ENCODE results near the gene FLT4. TPM values are rescaled to one million over a fixed set of nuclear protein-coding genes. Genes with fewer than 3 reads are reported as not detected.

FLT4 gene
- total and polyA plus RNA-seq, 5 donors from 2014 or later, result 1.2 to 4.0 (median 2.4) TPM

GRCh38 chr5:180621311-180621710, 28.1 kb downstream of the FLT4 start:
- H3K4me1 Mint-ChIP-seq, result peaks cover 0 to 24% (median 0%) of the 10 kb centered on the region in 4 donors
- no peaks in the 10 kb centered on the region for H3K27me3 Mint-ChIP-seq
- no peak overlapping the region for H3K27ac ChIP-seq (ENCODE audit: insufficient read depth, low read length, poor library complexity, severe bottlenecking)

GRCh38 chr5:180620014-180620413, 29.4 kb downstream of the FLT4 start:
- no peak for DNase-seq
- H3K9me3 Mint-ChIP-seq, result no peaks in the 10 kb centered on the region
- H3K27ac Mint-ChIP-seq, result peak overlapping the region in 2 of 3 donors; percentile 32 to 63
- no peaks in the 10 kb centered on the region for H3K36me3 Mint-ChIP-seq
- Histone ChIP-seq H3K9me3 (ENCODE audit: control insufficient read depth in 2 of 2, low read length in 2 of 2) (no peaks in the 10 kb centered on the region), H3K4me1 (ENCODE audit: control insufficient read depth, insufficient read depth, low read length, poor library complexity, severe bottlenecking) (peaks cover 9% of the 10 kb centered on the region), H3K36me3 (ENCODE audit: control insufficient read depth, insufficient read depth, low read length) (no peaks in the 10 kb centered on the region), H3K4me3 (ENCODE audit: low read depth, low read length) (no peak overlapping the region), H3K27me3 (ENCODE audit: control insufficient read depth, insufficient read depth, low read length) (no peaks in the 10 kb centered on the region), H3K27ac (ENCODE audit: insufficient read depth, low read length, poor library complexity, severe bottlenecking) (no peak overlapping the region)
- no peaks in the 10 kb centered on the region for H3K27me3 Mint-ChIP-seq
- peaks cover 0 to 21% (median 0%) of the 10 kb centered on the region in 4 donors for H3K4me1 Mint-ChIP-seq
- no peak for ATAC-seq (ENCODE audit: low read depth in 2 of 2)
- no peak overlapping the region for H3K4me3 Mint-ChIP-seq

More at GRCh38 chr5:180621311-180621710, 28.1 kb downstream of the FLT4 start:
- DNase-seq, result no peak
- Histone ChIP-seq H3K9me3 (ENCODE audit: control insufficient read depth in 2 of 2, low read length in 2 of 2) (no peaks in the 10 kb centered on the region), H3K27me3 (ENCODE audit: control insufficient read depth, insufficient read depth, low read length) (no peaks in the 10 kb centered on the region), H3K4me1 (ENCODE audit: control insufficient read depth, insufficient read depth, low read length, poor library complexity, severe bottlenecking) (peaks cover 9% of the 10 kb centered on the region), H3K4me3 (ENCODE audit: low read depth, low read length) (no peak overlapping the region), H3K36me3 (ENCODE audit: control insufficient read depth, insufficient read depth, low read length) (no peaks in the 10 kb centered on the region)
- Mint-ChIP-seq H3K9me3 (no peaks in the 10 kb centered on the region), H3K36me3 (no peaks in the 10 kb centered on the region), H3K4me3 (peak overlapping the region in 1 of 4 donors; percentile 7), H3K27ac (no peak overlapping the region)
- ATAC-seq (ENCODE audit: low read depth in 2 of 2), result no peak

GRCh38 chr5:180619563-180619915, 29.9 kb downstream of the FLT4 start:
- DNase-seq (no peak), ATAC-seq (ENCODE audit: low read depth in 2 of 2) (no peak)
- Histone ChIP-seq H3K4me1 (ENCODE audit: control insufficient read depth, insufficient read depth, low read length, poor library complexity, severe bottlenecking) (peaks cover 9% of the 10 kb centered on the region), H3K27ac (ENCODE audit: insufficient read depth, low read length, poor library complexity, severe bottlenecking) (no peak overlapping the region), H3K27me3 (ENCODE audit: control insufficient read depth, insufficient read depth, low read length) (no peaks in the 10 kb centered on the region), H3K36me3 (ENCODE audit: control insufficient read depth, insufficient read depth, low read length) (no peaks in the 10 kb centered on the region), H3K4me3 (ENCODE audit: low read depth, low read length) (no peak overlapping the region), H3K9me3 (ENCODE audit: control insufficient read depth in 2 of 2, low read length in 2 of 2) (no peaks in the 10 kb centered on the region)
- peak overlapping the region in 1 of 4 donors; percentile 26 for H3K4me3 Mint-ChIP-seq
- H3K27me3 Mint-ChIP-seq, result no peaks in the 10 kb centered on the region
- H3K27ac Mint-ChIP-seq, result no peak overlapping the region
- no peaks in the 10 kb centered on the region for H3K36me3 Mint-ChIP-seq
- H3K9me3 Mint-ChIP-seq, result no peaks in the 10 kb centered on the region
- H3K4me1 Mint-ChIP-seq, result peaks cover 0 to 18% (median 0%) of the 10 kb centered on the region in 4 donors

- Histone ChIP-seq H3K4me1 (ENCODE audit: control insufficient read depth, insufficient read depth, low read length, poor library complexity, severe bottlenecking) (peaks cover 9% of the 10 kb centered on the region), H3K9me3 (ENCODE audit: control insufficient read depth in 2 of 2, low read length in 2 of 2) (no peaks in the 10 kb centered on the region), H3K36me3 (ENCODE audit: control insufficient read depth, insufficient read depth, low read length) (no peaks in the 10 kb centered on the region), H3K27ac (ENCODE audit: insufficient read depth, low read length, poor library complexity, severe bottlenecking) (no peak overlapping the region), H3K27me3 (ENCODE audit: control insufficient read depth, insufficient read depth, low read length) (no peaks in the 10 kb centered on the region), H3K4me3 (ENCODE audit: low read depth, low read length) (no peak overlapping the region)
- Mint-ChIP-seq H3K36me3 (no peaks in the 10 kb centered on the region), H3K27me3 (no peaks in the 10 kb centered on the region), H3K4me3 (no peak overlapping the region), H3K27ac (no peak overlapping the region), H3K9me3 (no peaks in the 10 kb centered on the region), H3K4me1 (peaks cover 0 to 16% (median 0%) of the 10 kb centered on the region in 4 donors)
- DNase-seq, result peak in 1 of 3 donors; percentile 53
- ATAC-seq (ENCODE audit: low read depth in 2 of 2), result peak in 1 of 2 donors; percentile 63
These were observed 30.4 kb downstream of the FLT4 start for GRCh38 chr5:180618829-180619562.

GRCh38 chr5:180618487-180618828, 30.9 kb downstream of the FLT4 start:
- H3K27me3 ChIP-seq (ENCODE audit: control insufficient read depth, insufficient read depth, low read length), result no peaks in the 10 kb centered on the region
- Mint-ChIP-seq H3K4me3 (no peak overlapping the region), H3K27ac (no peak overlapping the region), H3K36me3 (no peaks in the 10 kb centered on the region), H3K4me1 (peaks cover 0 to 10% (median 0%) of the 10 kb centered on the region in 4 donors), H3K9me3 (no peaks in the 10 kb centered on the region), H3K27me3 (no peaks in the 10 kb centered on the region)
- H3K4me3 ChIP-seq (ENCODE audit: low read depth, low read length), result no peak overlapping the region
- H3K4me1 ChIP-seq (ENCODE audit: control insufficient read depth, insufficient read depth, low read length, poor library complexity, severe bottlenecking), result peaks cover 6% of the 10 kb centered on the region
- DNase-seq (no peak), ATAC-seq (ENCODE audit: low read depth in 2 of 2) (no peak)
- H3K9me3 ChIP-seq (ENCODE audit: control insufficient read depth in 2 of 2, low read length in 2 of 2), result no peaks in the 10 kb centered on the region
- no peak overlapping the region for H3K27ac ChIP-seq (ENCODE audit: insufficient read depth, low read length, poor library complexity, severe bottlenecking)
- H3K36me3 ChIP-seq (ENCODE audit: control insufficient read depth, insufficient read depth, low read length), result no peaks in the 10 kb centered on the region

- Histone ChIP-seq H3K27ac (ENCODE audit: insufficient read depth, low read length, poor library complexity, severe bottlenecking) (no peak overlapping the region), H3K36me3 (ENCODE audit: control insufficient read depth, insufficient read depth, low read length) (no peaks in the 10 kb centered on the region), H3K9me3 (ENCODE audit: control insufficient read depth in 2 of 2, low read length in 2 of 2) (no peaks in the 10 kb centered on the region), H3K27me3 (ENCODE audit: control insufficient read depth, insufficient read depth, low read length) (no peaks in the 10 kb centered on the region), H3K4me3 (ENCODE audit: low read depth, low read length) (no peak overlapping the region), H3K4me1 (ENCODE audit: control insufficient read depth, insufficient read depth, low read length, poor library complexity, severe bottlenecking) (no peaks in the 10 kb centered on the region)
- no peak overlapping the region for H3K27ac Mint-ChIP-seq
- peaks cover 0 to 2% (median 0%) of the 10 kb centered on the region in 4 donors for H3K4me1 Mint-ChIP-seq
- DNase-seq (no peak), ATAC-seq (ENCODE audit: low read depth in 2 of 2) (no peak)
- H3K9me3 Mint-ChIP-seq, result no peaks in the 10 kb centered on the region
- H3K4me3 Mint-ChIP-seq, result no peak overlapping the region
- no peaks in the 10 kb centered on the region for H3K27me3 Mint-ChIP-seq
- no peaks in the 10 kb centered on the region for H3K36me3 Mint-ChIP-seq
These were observed 35.6 kb downstream of the FLT4 start for GRCh38 chr5:180613814-180614188.

- Histone ChIP-seq H3K9me3 (ENCODE audit: control insufficient read depth in 2 of 2, low read length in 2 of 2) (no peaks in the 10 kb centered on the region), H3K4me3 (ENCODE audit: low read depth, low read length) (no peak overlapping the region), H3K4me1 (ENCODE audit: control insufficient read depth, insufficient read depth, low read length, poor library complexity, severe bottlenecking) (no peaks in the 10 kb centered on the region), H3K27ac (ENCODE audit: insufficient read depth, low read length, poor library complexity, severe bottlenecking) (no peak overlapping the region), H3K36me3 (ENCODE audit: control insufficient read depth, insufficient read depth, low read length) (no peaks in the 10 kb centered on the region), H3K27me3 (ENCODE audit: control insufficient read depth, insufficient read depth, low read length) (no peaks in the 10 kb centered on the region)
- no peak overlapping the region for H3K27ac Mint-ChIP-seq
- DNase-seq (no peak), ATAC-seq (ENCODE audit: low read depth in 2 of 2) (no peak)
- no peak overlapping the region for H3K4me3 Mint-ChIP-seq
- no peaks in the 10 kb centered on the region for H3K36me3 Mint-ChIP-seq
- H3K9me3 Mint-ChIP-seq, result no peaks in the 10 kb centered on the region
- H3K27me3 Mint-ChIP-seq, result no peaks in the 10 kb centered on the region
- H3K4me1 Mint-ChIP-seq, result peaks cover 0 to 3% (median 0%) of the 10 kb centered on the region in 4 donors
These were observed 36.1 kb downstream of the FLT4 start for GRCh38 chr5:180613188-180613813.

GRCh38 chr5:180612683-180613082, 36.7 kb downstream of the FLT4 start:
- Mint-ChIP-seq H3K4me1 (peaks cover 0 to 7% (median 0%) of the 10 kb centered on the region in 4 donors), H3K27ac (no peak overlapping the region), H3K36me3 (no peaks in the 10 kb centered on the region), H3K4me3 (no peak overlapping the region), H3K27me3 (no peaks in the 10 kb centered on the region), H3K9me3 (no peaks in the 10 kb centered on the region)
- H3K27ac ChIP-seq (ENCODE audit: insufficient read depth, low read length, poor library complexity, severe bottlenecking), result no peak overlapping the region
- H3K4me3 ChIP-seq (ENCODE audit: low read depth, low read length), result no peak overlapping the region
- no peaks in the 10 kb centered on the region for H3K27me3 ChIP-seq (ENCODE audit: control insufficient read depth, insufficient read depth, low read length)
- H3K36me3 ChIP-seq (ENCODE audit: control insufficient read depth, insufficient read depth, low read length), result no peaks in the 10 kb centered on the region
- H3K4me1 ChIP-seq (ENCODE audit: control insufficient read depth, insufficient read depth, low read length, poor library complexity, severe bottlenecking), result no peaks in the 10 kb centered on the region
- DNase-seq, result no peak
- H3K9me3 ChIP-seq (ENCODE audit: control insufficient read depth in 2 of 2, low read length in 2 of 2), result no peaks in the 10 kb centered on the region
- no peak for ATAC-seq (ENCODE audit: low read depth in 2 of 2)
